NT2/D1 (cell line): ENCODE measurements around the gene RGS12.
A peak's percentile ranks its signal among the peaks of the same experiment; 100 is the strongest.

ENCODE experiments used
- DNase-seq: peaks from one replicate; pipeline ENCODE4 v3.0.0-alpha.2; 2011; ENCODE audit warnings: low read depth, low spot score
- H3K27me3 ChIP-seq: 2 replicates; pipeline ENCODE4 v1.6.0; 2011; ENCODE audit warnings: mild to moderate bottlenecking; ENCODE audit not compliant: insufficient read length, insufficient read depth
- H3K36me3 ChIP-seq: 2 replicates; pipeline ENCODE4 v1.6.1; 2011; ENCODE audit warnings: mild to moderate bottlenecking, low read length, mixed read lengths; ENCODE audit not compliant: insufficient read depth, insufficient read length
- H3K4me1 ChIP-seq: 2 replicates; pipeline ENCODE4 v1.5.1; 2011; ENCODE audit not compliant: insufficient read depth, insufficient read length
- H3K4me3 ChIP-seq: 2 replicates; pipeline ENCODE4 v1.5.1; 2011; ENCODE audit warnings: low read depth; ENCODE audit not compliant: insufficient read length
- H3K9ac ChIP-seq: 2 replicates; pipeline ENCODE4 v1.6.0; 2011; ENCODE audit warnings: low read depth; ENCODE audit not compliant: insufficient read length
- H3K9me3 ChIP-seq: 2 replicates; pipeline ENCODE4 v1.5.1; 2011; ENCODE audit warnings: mild to moderate bottlenecking, low read length; ENCODE audit not compliant: insufficient read depth
- SUZ12 ChIP-seq: IDR thresholded peaks from 2 replicates; pipeline ENCODE4 v1.6.1; 2011; ENCODE audit not compliant: insufficient read length, insufficient read depth; ENCODE audit errors: extremely low read depth
- YY1 ChIP-seq: IDR thresholded peaks from 2 replicates; pipeline ENCODE4 v1.6.1; 2011; ENCODE audit not compliant: insufficient read length, insufficient read depth
- ZNF274 ChIP-seq: IDR thresholded peaks from 2 replicates; pipeline ENCODE4 v1.6.1; 2011; ENCODE audit warnings: mild to moderate bottlenecking, low read depth, low read length

Gene RGS12

DNA sequence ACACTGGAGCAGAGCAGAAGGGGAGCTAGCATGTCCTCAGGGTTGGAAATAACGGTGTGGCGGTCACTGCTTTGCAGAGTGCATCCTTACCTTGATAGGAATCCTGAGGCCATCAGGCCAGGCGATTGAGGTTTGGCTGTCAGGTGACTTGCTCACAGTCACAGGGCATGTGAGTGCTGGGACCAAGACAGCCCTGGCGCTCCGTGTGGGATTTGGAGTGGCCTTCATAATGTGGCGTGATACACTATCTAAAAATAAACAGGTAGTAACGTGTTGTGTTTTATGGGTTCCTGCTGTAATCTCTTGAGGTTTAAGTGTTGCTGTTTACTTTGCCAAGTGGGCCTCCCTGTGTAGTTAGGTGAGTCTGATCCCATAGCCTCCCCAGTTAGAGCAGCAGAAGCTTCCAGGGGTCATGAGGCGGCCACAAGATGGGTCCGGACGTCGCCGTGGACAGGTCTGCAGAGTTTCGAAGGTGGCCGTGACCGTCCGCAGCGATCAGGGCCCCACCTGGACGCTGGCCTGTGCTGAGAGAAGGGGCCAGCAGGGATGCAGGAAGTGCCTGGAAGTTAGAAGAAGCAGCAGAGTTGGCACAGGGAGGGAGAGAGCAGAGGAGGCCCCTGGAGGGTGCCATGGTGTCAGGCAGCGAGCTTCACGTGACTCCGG lies 27.7 kb downstream of the RGS12 start:
- no peak for TF ChIP-seq YY1
- TF ChIP-seq ZNF274, result no peak
- no peak for TF ChIP-seq SUZ12
- Histone ChIP-seq H3K36me3 (peaks cover 57% of the 10 kb centered on the region), H3K4me3 (no peak overlapping the region), H3K27me3 (no peaks in the 10 kb centered on the region), H3K9me3 (no peaks in the 10 kb centered on the region; the same call in 1 of the 2 replicates), H3K4me1 (peaks cover 18% of the 10 kb centered on the region), H3K9ac (no peak overlapping the region)
- no peak for DNase-seq

DNA sequence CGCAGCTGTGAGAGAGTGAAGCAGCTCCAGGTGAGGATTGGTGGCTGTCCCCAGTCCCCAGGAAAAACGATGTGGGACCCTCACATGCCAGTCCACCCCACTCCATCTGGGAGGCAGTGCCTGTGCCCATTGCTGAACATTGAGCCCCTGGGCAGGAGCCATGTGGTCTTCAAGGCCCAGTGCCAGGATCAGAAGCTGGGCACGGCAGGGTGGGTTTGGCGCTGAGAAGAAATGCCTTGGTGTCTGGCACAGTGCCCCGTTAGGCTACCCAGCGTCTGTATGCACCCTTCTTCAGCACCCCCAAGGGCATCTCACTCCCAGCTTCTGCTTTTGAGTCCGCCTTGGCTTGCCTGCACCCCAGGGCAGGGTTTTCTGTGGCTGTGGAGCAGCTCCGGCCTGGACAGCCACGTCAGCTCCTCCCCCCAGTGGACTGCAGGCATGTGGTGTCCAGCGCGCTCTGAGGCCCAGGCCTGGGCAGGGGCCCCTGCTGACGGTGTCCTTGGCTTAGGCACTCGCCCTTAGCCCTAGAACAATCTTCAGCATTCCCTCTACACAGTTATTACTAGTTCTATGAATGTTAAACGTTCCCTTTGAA lies 28.6 kb downstream of the RGS12 start:
- no peak overlapping the region for H3K4me3 ChIP-seq
- no peak overlapping the region for H3K9ac ChIP-seq
- TF ChIP-seq YY1 (no peak), SUZ12 (no peak), ZNF274 (no peak)
- no peaks in the 10 kb centered on the region; the same call in 1 of the 2 replicates for H3K9me3 ChIP-seq
- H3K27me3 ChIP-seq, result no peaks in the 10 kb centered on the region
- DNase-seq, result no peak
- peaks cover 18% of the 10 kb centered on the region for H3K4me1 ChIP-seq
- peaks cover 50% of the 10 kb centered on the region for H3K36me3 ChIP-seq

DNA sequence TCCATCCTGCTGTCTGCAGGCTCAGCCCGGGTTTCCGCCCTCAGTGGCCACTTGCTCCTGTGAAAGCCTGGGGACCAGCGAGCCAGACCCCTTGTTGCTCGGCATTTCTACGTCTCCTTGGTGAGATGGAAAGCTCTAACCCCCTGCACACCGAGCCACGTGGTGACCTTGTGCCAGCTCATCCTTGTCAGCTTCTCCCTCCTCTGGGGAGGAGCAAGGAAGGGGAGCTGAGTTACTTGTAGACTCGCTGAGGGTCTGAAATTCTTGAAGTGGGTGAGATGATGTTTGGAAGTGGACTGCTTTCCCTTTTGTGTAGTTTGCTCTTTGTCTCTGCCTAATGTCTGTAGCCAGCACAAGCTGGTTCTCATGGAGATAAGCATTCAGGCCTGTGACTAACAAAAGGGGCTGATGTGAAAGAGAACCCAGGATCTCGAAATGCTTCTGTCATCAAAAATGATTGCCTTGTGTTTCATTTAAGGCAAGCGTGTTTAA lies 29.3 kb downstream of the RGS12 start:
- H3K9ac ChIP-seq, result no peak overlapping the region
- no peak overlapping the region for H3K4me3 ChIP-seq
- no peaks in the 10 kb centered on the region for H3K27me3 ChIP-seq
- peaks cover 43% of the 10 kb centered on the region for H3K36me3 ChIP-seq
- peaks cover 18% of the 10 kb centered on the region for H3K4me1 ChIP-seq
- DNase-seq, result peak; percentile 49
- no peak for TF ChIP-seq ZNF274
- H3K9me3 ChIP-seq, result no peaks in the 10 kb centered on the region; the same call in 1 of the 2 replicates

GRCh38 chr4:3323071-3323481 lies 30.3 kb downstream of the RGS12 start:
- H3K9me3 ChIP-seq, result no peaks in the 10 kb centered on the region; the same call in 1 of the 2 replicates
- H3K4me3 ChIP-seq, result no peak overlapping the region
- DNase-seq, result no peak
- no peak overlapping the region for H3K9ac ChIP-seq
- peaks cover 14% of the 10 kb centered on the region for H3K4me1 ChIP-seq
- no peaks in the 10 kb centered on the region for H3K27me3 ChIP-seq
- TF ChIP-seq ZNF274 (no peak), SUZ12 (no peak)
- H3K36me3 ChIP-seq, result peaks cover 34% of the 10 kb centered on the region

GRCh38 chr4:3324093-3324815 lies 31.4 kb downstream of the RGS12 start:
- no peaks in the 10 kb centered on the region for H3K27me3 ChIP-seq
- no peak overlapping the region for H3K4me3 ChIP-seq
- peaks cover 24% of the 10 kb centered on the region for H3K36me3 ChIP-seq
- no peak overlapping the region for H3K9ac ChIP-seq
- H3K9me3 ChIP-seq, result no peaks in the 10 kb centered on the region; the same call in 1 of the 2 replicates
- peaks cover 10% of the 10 kb centered on the region for H3K4me1 ChIP-seq
- DNase-seq, result no peak
- TF ChIP-seq YY1 (no peak), SUZ12 (no peak)

- Histone ChIP-seq H3K27me3 (no peaks in the 10 kb centered on the region), H3K9me3 (no peaks in the 10 kb centered on the region; the same call in 1 of the 2 replicates), H3K4me1 (no peaks in the 10 kb centered on the region), H3K4me3 (no peak overlapping the region), H3K36me3 (peaks cover 6% of the 10 kb centered on the region), H3K9ac (no peak overlapping the region)
- TF ChIP-seq ZNF274, result no peak
- no peak for DNase-seq
Measured at GRCh38 chr4:3328814-3329663, 36.2 kb downstream of the RGS12 start.

DNA sequence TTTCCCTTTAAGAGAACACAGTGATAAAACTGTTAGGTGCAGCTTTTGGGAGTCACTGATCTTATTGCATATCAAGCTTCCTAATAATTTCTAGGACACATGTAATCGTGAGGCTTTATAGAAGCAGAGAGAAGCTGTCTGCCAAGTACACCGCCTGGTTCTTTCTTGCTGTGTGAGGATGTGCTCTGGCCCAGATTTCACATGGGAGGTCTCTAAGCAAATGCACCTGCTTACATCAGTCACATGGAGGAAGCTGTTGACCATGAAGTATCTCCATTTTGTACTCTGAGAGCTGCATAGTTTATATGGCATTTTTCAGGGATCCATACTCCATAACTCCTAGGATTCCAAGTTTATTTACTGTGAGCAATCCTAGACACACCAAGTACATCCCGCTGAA lies 37.1 kb downstream of the RGS12 start:
- Histone ChIP-seq H3K9me3 (no peaks in the 10 kb centered on the region), H3K27me3 (no peaks in the 10 kb centered on the region), H3K4me1 (no peaks in the 10 kb centered on the region), H3K4me3 (no peak overlapping the region), H3K36me3 (no peaks in the 10 kb centered on the region), H3K9ac (no peak overlapping the region)
- DNase-seq, result no peak
- TF ChIP-seq YY1 (no peak), SUZ12 (no peak), ZNF274 (no peak)
